ENCODE measurements around the gene EREG.

Gene EREG

GRCh38 chr4:74379912-74380311, 15.0 kb downstream of the EREG start:
- no peaks in the 10 kb centered on the region for H3K9me3 ChIP-seq (ENCODE audit: control insufficient read depth, low read length)
- H3K4me1 ChIP-seq (ENCODE audit: control insufficient read depth, insufficient read depth, low read length, poor library complexity, severe bottlenecking): no peaks in the 10 kb centered on the region
- H3K27ac ChIP-seq (ENCODE audit: insufficient read depth, low read length, poor library complexity, severe bottlenecking): no peak overlapping the region
- H3K4me3 ChIP-seq (ENCODE audit: insufficient read depth, low read depth, low read length, poor library complexity, severe bottlenecking): no peak overlapping the region
- H3K27me3 ChIP-seq (replicated peaks; ENCODE audit: control insufficient read depth, insufficient read depth, low read length, poor library complexity, severe bottlenecking): no peaks in the 10 kb centered on the region
- DNase-seq: no peak
- H3K36me3 ChIP-seq (ENCODE audit: control insufficient read depth, insufficient read depth, low read length): no peaks in the 10 kb centered on the region

GRCh38 chr4:74385386-74385785, 20.4 kb downstream of the EREG start:
- H3K27ac ChIP-seq (ENCODE audit: insufficient read depth, low read length, poor library complexity, severe bottlenecking): no peak overlapping the region
- DNase-seq: no peak
- no peaks in the 10 kb centered on the region for H3K36me3 ChIP-seq (ENCODE audit: control insufficient read depth, insufficient read depth, low read length)

GRCh38 chr4:74386159-74386558, 21.2 kb downstream of the EREG start:
- Histone ChIP-seq H3K27me3 (replicated peaks; ENCODE audit: control insufficient read depth, insufficient read depth, low read length, poor library complexity, severe bottlenecking) (no peaks in the 10 kb centered on the region), H3K4me3 (ENCODE audit: insufficient read depth, low read depth, low read length, poor library complexity, severe bottlenecking) (no peak overlapping the region), H3K27ac (ENCODE audit: insufficient read depth, low read length, poor library complexity, severe bottlenecking) (no peak overlapping the region), H3K9me3 (ENCODE audit: control insufficient read depth, low read length) (no peaks in the 10 kb centered on the region), H3K4me1 (ENCODE audit: control insufficient read depth, insufficient read depth, low read length, poor library complexity, severe bottlenecking) (no peaks in the 10 kb centered on the region), H3K36me3 (ENCODE audit: control insufficient read depth, insufficient read depth, low read length) (no peaks in the 10 kb centered on the region)
- no peak for DNase-seq

More at GRCh38 chr4:74385386-74385785, 20.4 kb downstream of the EREG start:
- Histone ChIP-seq H3K27me3 (replicated peaks; ENCODE audit: control insufficient read depth, insufficient read depth, low read length, poor library complexity, severe bottlenecking) (no peaks in the 10 kb centered on the region), H3K9me3 (ENCODE audit: control insufficient read depth, low read length) (no peaks in the 10 kb centered on the region), H3K4me1 (ENCODE audit: control insufficient read depth, insufficient read depth, low read length, poor library complexity, severe bottlenecking) (no peaks in the 10 kb centered on the region), H3K4me3 (ENCODE audit: insufficient read depth, low read depth, low read length, poor library complexity, severe bottlenecking) (no peak overlapping the region)

DNA sequence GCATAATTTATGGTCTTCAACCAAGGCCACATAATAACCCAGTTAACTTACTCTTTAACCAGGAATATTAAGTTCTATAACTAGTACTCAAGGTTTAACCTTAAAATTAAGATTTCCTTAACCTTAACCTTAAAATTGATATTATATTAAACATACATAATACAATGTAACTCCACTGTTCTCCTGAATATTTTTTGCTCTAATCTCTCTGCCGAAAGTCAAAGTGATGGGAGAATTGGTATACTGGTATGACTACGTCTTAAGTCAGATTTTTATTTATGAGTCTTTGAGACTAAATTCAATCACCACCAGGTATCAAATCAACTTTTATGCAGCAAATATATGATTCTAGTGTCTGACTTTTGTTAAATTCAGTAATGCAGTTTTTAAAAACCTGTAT, 22.8 kb downstream of the EREG start:
- Histone ChIP-seq H3K4me1 (ENCODE audit: control insufficient read depth, insufficient read depth, low read length, poor library complexity, severe bottlenecking) (no peaks in the 10 kb centered on the region), H3K27ac (ENCODE audit: insufficient read depth, low read length, poor library complexity, severe bottlenecking) (no peak overlapping the region), H3K4me3 (ENCODE audit: insufficient read depth, low read depth, low read length, poor library complexity, severe bottlenecking) (no peak overlapping the region), H3K9me3 (ENCODE audit: control insufficient read depth, low read length) (no peaks in the 10 kb centered on the region), H3K36me3 (ENCODE audit: control insufficient read depth, insufficient read depth, low read length) (no peaks in the 10 kb centered on the region), H3K27me3 (replicated peaks; ENCODE audit: control insufficient read depth, insufficient read depth, low read length, poor library complexity, severe bottlenecking) (no peaks in the 10 kb centered on the region)
- no peak for DNase-seq

DNA sequence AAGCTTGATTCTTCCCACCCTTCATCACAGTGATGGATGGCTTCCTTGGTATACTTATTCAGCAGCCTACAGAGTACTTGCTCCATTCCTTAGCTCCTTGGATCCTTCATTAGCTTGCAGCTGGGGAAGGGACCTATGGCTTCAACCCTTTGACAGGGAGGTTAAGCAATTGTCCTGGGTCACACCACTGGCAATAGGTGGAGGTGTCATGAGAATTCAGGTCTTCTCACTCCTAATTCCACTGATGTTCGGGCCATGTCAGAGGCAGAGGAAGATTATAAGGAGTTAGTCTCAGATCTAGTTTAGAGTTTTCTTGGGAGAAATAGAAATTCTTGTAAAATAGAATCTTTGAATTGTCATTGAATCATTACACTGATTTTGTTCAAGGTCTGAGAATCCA, 24.5 kb downstream of the EREG start:
- no peaks in the 10 kb centered on the region for H3K27me3 ChIP-seq (replicated peaks; ENCODE audit: control insufficient read depth, insufficient read depth, low read length, poor library complexity, severe bottlenecking)
- H3K36me3 ChIP-seq (ENCODE audit: control insufficient read depth, insufficient read depth, low read length): no peaks in the 10 kb centered on the region
- no peak overlapping the region for H3K4me3 ChIP-seq (ENCODE audit: insufficient read depth, low read depth, low read length, poor library complexity, severe bottlenecking)
- H3K4me1 ChIP-seq (ENCODE audit: control insufficient read depth, insufficient read depth, low read length, poor library complexity, severe bottlenecking): no peaks in the 10 kb centered on the region
- no peaks in the 10 kb centered on the region for H3K9me3 ChIP-seq (ENCODE audit: control insufficient read depth, low read length)
- no peak overlapping the region for H3K27ac ChIP-seq (ENCODE audit: insufficient read depth, low read length, poor library complexity, severe bottlenecking)
- DNase-seq: no peak

DNA sequence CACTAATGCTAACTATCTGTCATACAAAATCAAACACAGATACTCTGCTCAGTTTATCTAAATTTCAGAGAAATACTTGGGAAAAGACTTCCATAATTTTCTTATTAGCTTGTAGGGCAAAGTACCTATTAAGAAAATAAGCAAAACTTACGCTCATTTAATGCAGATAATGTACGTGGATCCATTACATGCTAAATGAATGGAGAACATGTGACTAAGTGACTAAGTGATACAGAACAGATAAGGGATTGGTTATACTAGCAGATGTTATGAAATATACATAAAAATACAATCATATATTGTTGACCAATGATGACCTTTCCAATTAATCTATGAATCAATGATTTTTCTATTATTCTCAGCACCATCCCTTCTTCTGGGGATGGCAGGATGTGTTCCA, 25.7 kb downstream of the EREG start:
- no peak for DNase-seq
- Histone ChIP-seq H3K9me3 (ENCODE audit: control insufficient read depth, low read length) (no peaks in the 10 kb centered on the region), H3K4me1 (ENCODE audit: control insufficient read depth, insufficient read depth, low read length, poor library complexity, severe bottlenecking) (no peaks in the 10 kb centered on the region), H3K27me3 (replicated peaks; ENCODE audit: control insufficient read depth, insufficient read depth, low read length, poor library complexity, severe bottlenecking) (no peaks in the 10 kb centered on the region), H3K4me3 (ENCODE audit: insufficient read depth, low read depth, low read length, poor library complexity, severe bottlenecking) (no peak overlapping the region), H3K36me3 (ENCODE audit: control insufficient read depth, insufficient read depth, low read length) (no peaks in the 10 kb centered on the region), H3K27ac (ENCODE audit: insufficient read depth, low read length, poor library complexity, severe bottlenecking) (no peak overlapping the region)

DNA sequence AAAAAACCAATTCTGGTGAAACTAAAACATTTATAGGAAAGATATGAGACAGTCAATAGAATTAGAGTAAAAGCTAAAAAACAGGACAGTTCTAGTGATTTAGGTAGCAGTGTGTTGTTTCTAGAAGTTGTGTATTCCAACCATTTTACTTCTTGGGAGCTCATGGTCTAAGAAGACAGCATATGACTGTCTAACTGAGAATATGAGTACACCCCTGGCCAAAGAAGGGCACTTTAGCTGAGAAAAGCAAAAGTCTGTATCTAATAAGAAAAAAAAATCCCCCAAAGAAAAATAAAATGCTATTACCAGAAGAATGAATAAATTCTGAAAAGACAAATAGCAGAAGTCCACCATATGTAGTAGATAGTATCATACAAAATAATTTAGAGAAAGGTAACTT, 26.4 kb downstream of the EREG start:
- DNase-seq: no peak
- Histone ChIP-seq H3K27me3 (replicated peaks; ENCODE audit: control insufficient read depth, insufficient read depth, low read length, poor library complexity, severe bottlenecking) (no peaks in the 10 kb centered on the region), H3K9me3 (ENCODE audit: control insufficient read depth, low read length) (no peaks in the 10 kb centered on the region), H3K4me3 (ENCODE audit: insufficient read depth, low read depth, low read length, poor library complexity, severe bottlenecking) (no peak overlapping the region), H3K36me3 (ENCODE audit: control insufficient read depth, insufficient read depth, low read length) (no peaks in the 10 kb centered on the region), H3K27ac (ENCODE audit: insufficient read depth, low read length, poor library complexity, severe bottlenecking) (no peak overlapping the region), H3K4me1 (ENCODE audit: control insufficient read depth, insufficient read depth, low read length, poor library complexity, severe bottlenecking) (no peaks in the 10 kb centered on the region)

DNA sequence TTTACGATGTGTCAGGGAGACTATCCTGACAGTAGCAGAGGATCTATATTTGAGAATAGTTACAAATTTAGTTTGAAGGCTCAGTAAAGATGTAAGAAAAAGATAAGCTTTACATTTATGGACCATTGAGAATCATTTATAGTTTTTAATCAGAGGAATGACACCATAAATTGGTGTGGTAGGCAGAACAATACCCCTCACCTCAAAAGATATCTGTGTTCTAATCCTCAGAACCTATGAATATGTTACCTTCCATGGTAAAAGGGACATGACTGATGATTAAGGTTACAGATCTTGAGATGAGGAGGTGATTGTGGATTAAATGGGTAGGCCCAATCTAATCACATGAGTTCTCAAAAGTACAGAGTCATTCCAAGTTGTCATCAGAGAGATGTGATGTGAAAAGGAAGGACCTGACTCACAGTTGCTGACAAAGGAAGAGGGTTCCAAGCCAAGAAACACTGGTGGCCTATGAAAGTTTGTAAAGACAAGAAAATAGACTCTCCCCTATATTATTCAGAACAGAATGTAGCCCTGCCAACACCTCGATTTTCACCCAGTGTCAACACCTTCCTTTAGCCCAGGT, 27.0 kb downstream of the EREG start:
- H3K27ac ChIP-seq (ENCODE audit: insufficient read depth, low read length, poor library complexity, severe bottlenecking): no peak overlapping the region
- H3K36me3 ChIP-seq (ENCODE audit: control insufficient read depth, insufficient read depth, low read length): no peaks in the 10 kb centered on the region
- no peaks in the 10 kb centered on the region for H3K4me1 ChIP-seq (ENCODE audit: control insufficient read depth, insufficient read depth, low read length, poor library complexity, severe bottlenecking)
- no peaks in the 10 kb centered on the region for H3K27me3 ChIP-seq (replicated peaks; ENCODE audit: control insufficient read depth, insufficient read depth, low read length, poor library complexity, severe bottlenecking)
- no peak for DNase-seq
- H3K4me3 ChIP-seq (ENCODE audit: insufficient read depth, low read depth, low read length, poor library complexity, severe bottlenecking): no peak overlapping the region
- no peaks in the 10 kb centered on the region for H3K9me3 ChIP-seq (ENCODE audit: control insufficient read depth, low read length)

DNA sequence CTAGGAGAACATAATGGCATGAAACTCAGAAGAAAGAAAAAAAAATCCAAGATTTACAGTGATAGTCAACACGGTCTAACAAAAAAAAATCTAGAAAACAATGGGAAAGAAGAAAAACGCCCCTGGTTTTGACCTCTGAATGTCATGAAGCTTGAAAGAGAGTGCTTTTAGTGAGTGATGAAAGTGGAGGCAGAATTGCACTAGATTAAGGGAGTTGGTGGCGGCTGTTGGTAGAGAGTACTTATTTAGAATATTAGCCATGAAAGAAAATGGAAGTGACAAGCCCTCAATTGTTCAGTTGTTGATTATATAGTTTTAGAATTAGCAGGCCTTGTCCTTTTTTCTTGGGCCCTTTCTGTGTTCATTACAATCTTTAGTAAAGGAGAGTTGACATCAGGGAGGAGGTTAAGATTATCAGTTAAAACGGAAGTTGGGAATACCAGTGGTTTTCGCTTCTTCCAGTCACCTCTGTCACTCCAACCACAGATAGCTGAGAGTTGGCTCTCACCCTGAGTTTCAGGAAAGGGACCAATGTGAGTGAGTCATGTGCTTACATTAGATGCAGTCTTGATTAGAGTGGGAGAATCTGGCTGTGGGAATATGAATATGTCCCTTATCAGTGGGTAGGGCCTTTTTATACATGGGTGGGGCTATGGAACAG, 29.7 kb downstream of the EREG start:
- Histone ChIP-seq H3K36me3 (ENCODE audit: control insufficient read depth, insufficient read depth, low read length) (no peaks in the 10 kb centered on the region), H3K27ac (ENCODE audit: insufficient read depth, low read length, poor library complexity, severe bottlenecking) (no peak overlapping the region), H3K4me1 (ENCODE audit: control insufficient read depth, insufficient read depth, low read length, poor library complexity, severe bottlenecking) (no peaks in the 10 kb centered on the region), H3K9me3 (ENCODE audit: control insufficient read depth, low read length) (no peaks in the 10 kb centered on the region), H3K4me3 (ENCODE audit: insufficient read depth, low read depth, low read length, poor library complexity, severe bottlenecking) (no peak overlapping the region), H3K27me3 (replicated peaks; ENCODE audit: control insufficient read depth, insufficient read depth, low read length, poor library complexity, severe bottlenecking) (no peaks in the 10 kb centered on the region)
- DNase-seq: no peak

DNA sequence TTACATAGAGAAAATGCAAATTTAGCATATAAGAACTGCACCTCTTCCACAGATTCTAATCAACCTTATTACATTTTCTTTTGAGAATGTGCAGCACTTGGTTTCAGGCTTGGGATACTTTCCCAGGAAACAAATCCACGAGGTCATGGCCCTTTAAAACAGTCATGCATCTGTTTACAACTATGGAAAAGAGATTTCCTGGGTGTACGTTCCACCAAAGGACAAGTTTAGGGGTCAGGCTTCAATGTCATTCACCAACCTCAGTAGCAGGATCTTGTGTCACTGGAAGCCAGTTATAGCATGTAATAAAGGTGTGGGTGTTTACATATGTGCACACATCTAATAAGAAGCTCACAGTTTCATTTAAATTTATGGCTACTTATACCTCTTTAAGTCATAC, 30.7 kb downstream of the EREG start:
- Histone ChIP-seq H3K36me3 (ENCODE audit: control insufficient read depth, insufficient read depth, low read length) (no peaks in the 10 kb centered on the region), H3K9me3 (ENCODE audit: control insufficient read depth, low read length) (no peaks in the 10 kb centered on the region), H3K27me3 (replicated peaks; ENCODE audit: control insufficient read depth, insufficient read depth, low read length, poor library complexity, severe bottlenecking) (no peaks in the 10 kb centered on the region), H3K4me1 (ENCODE audit: control insufficient read depth, insufficient read depth, low read length, poor library complexity, severe bottlenecking) (no peaks in the 10 kb centered on the region), H3K4me3 (ENCODE audit: insufficient read depth, low read depth, low read length, poor library complexity, severe bottlenecking) (no peak overlapping the region), H3K27ac (ENCODE audit: insufficient read depth, low read length, poor library complexity, severe bottlenecking) (no peak overlapping the region)
- DNase-seq: no peak
